NB4 (cell line): ENCODE results near the gene CLCN7.

ENCODE experiments used
- CTCF ChIP-seq: IDR thresholded peaks from one replicate; pipeline ENCODE4 v1.5.1; 2012; ENCODE audit warnings: low read depth, low read length
- MAX ChIP-seq: IDR thresholded peaks from 2 replicates; pipeline ENCODE4 v1.6.1; 2011; ENCODE audit warnings: low read depth, low read length
- MYC ChIP-seq: IDR thresholded peaks from 2 replicates; pipeline ENCODE4 v1.6.1; 2011; ENCODE audit warnings: low read depth, low read length
- POLR2A ChIP-seq: IDR thresholded peaks from 2 replicates; pipeline ENCODE4 v1.6.1; 2011; ENCODE audit warnings: mild to moderate bottlenecking; ENCODE audit not compliant: insufficient read length; ENCODE audit errors: extremely low read depth

GRCh38 chr16:1498899-1499676, 24.3 kb upstream of the CLCN7 start:
- TF ChIP-seq CTCF (no peak), MYC (no peak), POLR2A (no peak), MAX (no peak)
